Coronary artery (tissue), 2 donors: ENCODE measurements around the gene TAF8.

Source experiments
- DNase-seq: peaks from one replicate; pipeline ENCODE4 v3.0.0-alpha.2; 2017; ENCODE audit warnings: low spot score
- H3K27ac ChIP-seq, 2 donors: fragments of 200-600 bp; sonication (generic); one replicate each; pipeline ENCODE4 v1.5.1; 2016 to 2019
- H3K4me3 ChIP-seq: fragments of 200-600 bp; sonication (generic); 2 replicates; pipeline ENCODE4 v1.5.1; 2016; ENCODE audit warnings: mild to moderate bottlenecking, moderate library complexity
- TF ChIP-seq, protein P1 (sequence below): fragments of 200-600 bp; sonication (generic); IDR thresholded peaks from one replicate; pipeline ENCODE4 v1.5.1; 2019; ENCODE audit warnings: antibody characterized with exemption

Gene TAF8

DNA sequence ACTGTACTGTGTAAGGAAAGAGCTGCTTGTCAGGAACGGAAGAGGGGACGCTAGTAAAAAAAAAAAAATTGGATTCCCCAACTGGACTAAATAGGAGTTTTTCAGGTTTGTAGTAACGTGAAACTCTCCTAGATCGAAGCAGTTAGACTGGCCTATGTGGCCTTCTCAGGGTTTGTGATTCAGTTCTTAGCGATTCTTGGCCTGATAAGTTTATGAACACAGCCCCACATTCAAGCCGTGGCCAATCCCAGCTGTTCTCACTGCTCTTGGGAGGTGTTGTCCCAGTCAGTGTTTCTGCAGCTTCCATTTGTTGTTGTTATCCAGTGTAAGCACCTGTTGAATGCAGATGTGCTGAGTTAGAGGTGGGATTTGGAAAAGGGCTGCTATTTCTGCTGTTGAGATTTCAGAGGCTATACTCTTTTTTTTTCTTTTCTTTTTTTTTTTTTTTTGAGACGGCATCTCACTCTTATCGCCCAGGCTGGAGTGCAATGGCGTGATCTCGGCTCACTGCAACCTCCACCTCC is 29.7 kb downstream of the TAF8 start:
- no peak overlapping the region for H3K27ac ChIP-seq
- DNase-seq, result no peak
- TF ChIP-seq, protein P1, sequence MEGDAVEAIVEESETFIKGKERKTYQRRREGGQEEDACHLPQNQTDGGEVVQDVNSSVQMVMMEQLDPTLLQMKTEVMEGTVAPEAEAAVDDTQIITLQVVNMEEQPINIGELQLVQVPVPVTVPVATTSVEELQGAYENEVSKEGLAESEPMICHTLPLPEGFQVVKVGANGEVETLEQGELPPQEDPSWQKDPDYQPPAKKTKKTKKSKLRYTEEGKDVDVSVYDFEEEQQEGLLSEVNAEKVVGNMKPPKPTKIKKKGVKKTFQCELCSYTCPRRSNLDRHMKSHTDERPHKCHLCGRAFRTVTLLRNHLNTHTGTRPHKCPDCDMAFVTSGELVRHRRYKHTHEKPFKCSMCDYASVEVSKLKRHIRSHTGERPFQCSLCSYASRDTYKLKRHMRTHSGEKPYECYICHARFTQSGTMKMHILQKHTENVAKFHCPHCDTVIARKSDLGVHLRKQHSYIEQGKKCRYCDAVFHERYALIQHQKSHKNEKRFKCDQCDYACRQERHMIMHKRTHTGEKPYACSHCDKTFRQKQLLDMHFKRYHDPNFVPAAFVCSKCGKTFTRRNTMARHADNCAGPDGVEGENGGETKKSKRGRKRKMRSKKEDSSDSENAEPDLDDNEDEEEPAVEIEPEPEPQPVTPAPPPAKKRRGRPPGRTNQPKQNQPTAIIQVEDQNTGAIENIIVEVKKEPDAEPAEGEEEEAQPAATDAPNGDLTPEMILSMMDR, result no peak
- no peak overlapping the region for H3K4me3 ChIP-seq

- H3K27ac ChIP-seq, result no peak overlapping the region
- H3K4me3 ChIP-seq, result no peak overlapping the region
- TF ChIP-seq, protein P1, result no peak
- no peak for DNase-seq
Observed at GRCh38 chr6:42083530-42083929, 33.2 kb downstream of the TAF8 start.

DNA sequence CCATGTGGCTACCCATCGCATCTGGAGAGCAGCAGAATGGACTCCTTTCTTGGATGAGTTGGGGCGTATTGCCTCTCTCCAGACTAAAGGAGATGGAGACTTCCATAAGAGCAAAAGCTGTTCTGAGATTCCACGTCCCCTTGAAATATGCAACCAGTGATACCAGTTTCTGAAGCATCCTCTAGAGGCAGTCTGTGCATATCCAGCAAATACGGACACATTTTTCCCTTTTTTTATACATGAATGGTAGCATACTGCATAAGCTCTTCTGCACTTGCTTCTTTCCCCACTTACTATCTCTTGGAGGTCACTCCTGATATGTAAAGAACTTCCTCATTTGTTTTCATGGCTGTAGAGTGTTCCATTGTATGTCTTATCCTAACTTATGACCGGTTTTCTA is 34.6 kb downstream of the TAF8 start:
- DNase-seq, result no peak
- Histone ChIP-seq H3K27ac (no peak overlapping the region), H3K4me3 (no peak overlapping the region)
- TF ChIP-seq, protein P1, result no peak

DNA sequence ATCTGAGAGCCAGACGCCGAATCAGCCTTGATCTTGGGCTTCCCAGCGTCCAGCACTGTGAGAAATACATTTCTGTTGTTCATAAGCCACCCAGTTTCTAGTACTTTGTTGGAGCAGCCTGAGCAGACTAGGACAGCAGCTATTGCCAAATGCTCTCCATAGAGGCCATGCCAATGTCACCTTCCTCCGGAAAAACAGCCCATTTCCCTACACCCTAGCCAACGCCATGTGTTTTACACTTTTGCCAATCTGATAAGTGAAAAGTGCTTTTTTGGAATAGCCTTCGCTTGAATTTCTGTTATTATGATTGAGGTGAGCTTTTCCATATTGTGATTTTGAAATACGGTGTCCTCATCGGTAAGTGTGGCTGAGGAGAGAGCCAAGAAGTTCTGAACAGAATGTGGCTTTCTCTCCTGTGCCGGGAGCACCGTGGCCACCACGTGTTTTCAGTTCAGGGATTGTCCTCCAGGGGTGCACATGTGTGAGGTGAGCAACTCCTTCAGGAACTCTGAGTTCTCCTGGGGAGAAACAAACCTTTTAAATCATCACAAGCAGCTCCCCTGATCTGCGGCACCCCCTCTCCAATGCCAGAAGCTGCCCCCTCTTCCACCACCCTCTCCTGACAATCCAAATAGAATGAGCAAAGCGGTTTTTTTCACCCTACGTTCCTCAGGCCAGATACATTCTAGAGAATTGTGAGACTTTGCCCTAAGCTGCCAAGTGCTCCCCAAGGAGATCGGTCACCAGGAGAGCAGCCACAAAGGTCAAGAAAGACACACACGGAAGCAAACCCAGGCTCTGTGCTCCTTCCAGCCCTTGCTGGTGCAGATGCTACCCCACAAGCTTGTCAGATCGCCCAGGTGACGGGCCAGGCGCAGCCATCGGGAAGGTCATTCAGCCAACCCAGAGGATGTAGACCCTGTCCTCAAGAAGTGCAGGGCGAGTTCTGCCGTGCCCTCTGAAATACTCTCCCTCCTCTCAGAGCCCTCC is 36.0 kb downstream of the TAF8 start:
- Histone ChIP-seq H3K27ac (no peak overlapping the region), H3K4me3 (no peak overlapping the region)
- DNase-seq, result no peak
- TF ChIP-seq, protein P1, result no peak

DNA sequence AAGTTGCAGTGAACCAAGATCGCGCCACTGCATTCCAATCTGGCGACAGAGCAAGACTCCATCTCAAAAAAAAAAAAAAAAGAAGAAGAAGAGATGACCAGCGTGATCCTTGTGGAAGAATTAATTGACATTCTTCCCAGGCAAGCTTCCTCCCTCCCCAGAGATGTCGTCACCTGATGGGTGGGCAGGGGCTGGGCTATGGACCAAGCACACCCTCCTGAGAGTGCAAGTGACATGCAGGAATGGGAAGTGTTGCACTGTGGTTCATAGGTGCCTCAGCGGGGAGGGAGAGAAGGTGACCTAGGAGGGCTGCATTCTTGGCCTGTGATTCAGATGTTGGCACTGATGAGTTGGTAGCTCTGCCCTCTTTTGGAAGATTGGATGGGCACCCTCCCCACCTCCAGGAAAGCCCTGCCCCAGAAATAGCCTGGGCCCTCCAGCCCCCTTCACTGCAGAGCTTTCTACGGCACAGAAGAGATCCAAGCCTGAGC is 37.8 kb downstream of the TAF8 start:
- H3K4me3 ChIP-seq, result no peak overlapping the region
- DNase-seq, result no peak
- TF ChIP-seq, protein P1, result no peak
- H3K27ac ChIP-seq, result no peak overlapping the region

DNA sequence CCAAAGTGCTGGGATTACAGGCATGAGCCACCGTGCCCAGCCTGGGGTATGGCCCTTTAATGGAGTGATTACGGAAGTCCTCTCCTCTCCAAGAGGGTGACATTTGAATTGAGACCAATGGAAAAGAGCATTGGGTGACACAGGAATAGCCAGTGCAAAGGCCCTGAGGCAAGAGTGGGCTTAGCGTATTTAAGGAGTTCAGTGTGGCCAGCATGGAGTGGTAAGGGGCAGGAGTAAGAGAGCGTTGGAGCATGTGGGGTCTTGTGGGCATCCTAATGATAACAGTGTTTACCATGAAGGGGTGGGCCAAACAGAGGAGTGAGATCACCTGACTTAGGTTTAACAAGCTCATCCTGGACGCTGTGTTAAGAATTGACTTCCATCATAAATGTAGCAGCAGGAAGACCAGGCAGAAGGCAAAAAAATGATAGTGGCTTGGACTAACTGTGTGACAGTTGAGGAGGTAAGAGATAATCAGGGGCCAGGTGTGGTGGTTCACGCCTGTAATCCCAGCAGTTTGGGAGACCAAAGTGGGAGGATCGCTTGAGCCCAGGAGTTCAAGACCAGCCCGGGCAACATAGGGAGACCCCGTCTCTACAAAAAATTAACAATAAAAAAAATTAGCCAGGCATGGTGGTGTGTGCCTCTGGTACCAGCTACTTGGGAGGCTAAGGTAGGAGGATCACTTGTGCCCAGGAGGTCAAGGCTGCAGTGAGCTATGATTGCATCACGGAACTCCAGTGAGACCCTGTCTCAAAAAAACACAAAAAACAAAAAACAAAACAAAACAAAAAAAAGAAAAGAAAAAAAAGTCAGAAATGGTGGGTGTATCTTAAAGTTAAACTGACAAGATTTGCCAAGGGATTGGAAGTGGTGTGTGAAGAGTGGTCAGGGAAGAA is 40.7 kb downstream of the TAF8 start:
- TF ChIP-seq, protein P1, result no peak
- H3K27ac ChIP-seq, result no peak overlapping the region
- no peak for DNase-seq
- no peak overlapping the region for H3K4me3 ChIP-seq
